ENCODE data around the gene MLST8.

MLST8 gene

DNA sequence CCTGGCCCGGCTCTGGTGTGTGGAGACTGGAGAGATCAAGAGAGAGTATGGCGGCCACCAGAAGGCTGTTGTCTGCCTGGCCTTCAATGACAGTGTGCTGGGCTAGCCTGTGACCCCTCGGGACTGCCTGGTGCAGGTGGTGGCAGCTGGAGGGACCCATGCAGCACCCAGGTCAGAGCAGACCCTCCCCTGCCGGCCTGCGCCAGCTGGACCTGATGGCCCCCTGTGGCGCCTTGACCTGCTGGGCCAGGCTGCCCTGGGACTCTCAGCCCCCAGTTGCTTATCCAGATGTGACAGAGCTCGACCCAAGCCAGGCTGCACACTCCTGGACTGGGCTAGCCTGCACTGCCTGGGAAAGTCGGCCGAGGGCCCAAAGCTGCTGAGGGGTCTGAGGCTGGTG is 3.5 kb downstream of the MLST8 start:
- ChIA-PET CTCF (no interaction called here), POLR2A (interaction anchor here (1.0 to 2.0 kb wide), 3 partner anchors 10 to 54 kb away, joined by 3 to 8 read pairs (median 4); partner anchors contain the start of genes ECI1 and TRAF7)
- TF ChIP-seq ARNT (IDR thresholded peaks at IDR 0.05): no peak
- no peak for TF ChIP-seq L3MBTL2 (conservative IDR thresholded peaks at IDR 0.05)
- TF ChIP-seq LEF1 (IDR thresholded peaks at IDR 0.05; ENCODE audit: borderline replicate concordance): no peak
- no peak for TF ChIP-seq SUZ12 (IDR thresholded peaks at IDR 0.05)
- no peak for TF ChIP-seq HDGF (IDR thresholded peaks at IDR 0.05; ENCODE audit: borderline replicate concordance)
- no peak for TF ChIP-seq FOXA1 (IDR thresholded peaks at IDR 0.05)
- TF ChIP-seq TARDBP (IDR thresholded peaks at IDR 0.05): no peak
- TF ChIP-seq, protein P1, sequence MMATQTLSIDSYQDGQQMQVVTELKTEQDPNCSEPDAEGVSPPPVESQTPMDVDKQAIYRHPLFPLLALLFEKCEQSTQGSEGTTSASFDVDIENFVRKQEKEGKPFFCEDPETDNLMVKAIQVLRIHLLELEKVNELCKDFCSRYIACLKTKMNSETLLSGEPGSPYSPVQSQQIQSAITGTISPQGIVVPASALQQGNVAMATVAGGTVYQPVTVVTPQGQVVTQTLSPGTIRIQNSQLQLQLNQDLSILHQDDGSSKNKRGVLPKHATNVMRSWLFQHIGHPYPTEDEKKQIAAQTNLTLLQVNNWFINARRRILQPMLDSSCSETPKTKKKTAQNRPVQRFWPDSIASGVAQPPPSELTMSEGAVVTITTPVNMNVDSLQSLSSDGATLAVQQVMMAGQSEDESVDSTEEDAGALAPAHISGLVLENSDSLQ (IDR thresholded peaks at IDR 0.05): no peak
- no peak for TF ChIP-seq ZNF384 (IDR thresholded peaks at IDR 0.05)
- TF ChIP-seq ELF4 (IDR thresholded peaks at IDR 0.05): no peak
- no peak for TF ChIP-seq FOXK2 (IDR thresholded peaks at IDR 0.05)
- no peak for TF ChIP-seq BHLHE40 (IDR thresholded peaks at IDR 0.05; ENCODE audit: borderline replicate concordance)
- no peak for DNase-seq (ENCODE audit: extremely low spot score)

DNA sequence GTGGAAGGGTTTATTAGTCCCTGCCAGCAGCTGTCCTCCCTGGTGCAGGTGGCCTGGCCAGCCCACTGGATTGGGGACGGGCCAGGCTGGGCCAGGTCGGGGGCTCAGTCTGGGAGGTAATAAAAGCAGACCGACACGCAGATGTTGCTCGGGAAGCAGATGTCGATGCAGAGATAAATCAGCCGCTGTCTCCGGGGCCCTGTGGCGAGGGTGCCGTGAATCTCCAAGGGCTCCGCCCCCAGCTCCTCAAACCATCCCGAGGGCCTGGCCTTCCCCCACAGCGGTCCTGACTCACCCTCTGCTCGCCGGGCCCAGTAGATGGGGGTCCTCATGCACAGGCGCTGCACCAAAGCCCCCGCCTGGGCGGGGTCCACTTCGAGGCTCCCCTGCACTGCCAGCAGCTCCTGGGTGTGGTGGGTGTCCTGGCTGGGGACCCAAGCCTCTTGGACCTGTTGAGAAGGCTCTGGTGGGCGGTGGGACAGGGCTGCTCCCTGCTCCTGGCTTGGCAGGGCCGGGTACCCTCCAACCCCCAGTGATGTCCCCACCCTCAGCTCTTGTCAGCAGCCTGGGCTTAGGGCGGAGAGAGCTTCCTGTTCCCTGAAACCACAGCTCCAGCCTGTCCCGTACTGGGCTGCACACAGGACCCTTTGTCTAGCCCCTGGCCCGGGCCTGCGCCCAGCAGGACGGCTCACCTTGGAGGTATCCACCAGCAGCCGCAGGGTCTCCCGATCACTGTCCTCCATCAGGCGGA is 4.2 kb downstream of the MLST8 start:
- ChIA-PET CTCF (no interaction called here), POLR2A (interaction anchor here (1.0 to 2.0 kb wide), 4 partner anchors 9 to 55 kb away, joined by 3 to 8 read pairs (median 4); partner anchors contain the start of genes ECI1 and TRAF7)
- DNase-seq (ENCODE audit: extremely low spot score): no peak
- TF ChIP-seq BHLHE40 (IDR thresholded peaks at IDR 0.05; ENCODE audit: borderline replicate concordance) (no peak), ELF4 (IDR thresholded peaks at IDR 0.05) (no peak), NFRKB (IDR thresholded peaks at IDR 0.05) (no peak), ZNF384 (IDR thresholded peaks at IDR 0.05) (no peak), FOXA1 (IDR thresholded peaks at IDR 0.05) (no peak), FOXM1 (IDR thresholded peaks at IDR 0.05; ENCODE audit: borderline replicate concordance) (no peak)

DNA sequence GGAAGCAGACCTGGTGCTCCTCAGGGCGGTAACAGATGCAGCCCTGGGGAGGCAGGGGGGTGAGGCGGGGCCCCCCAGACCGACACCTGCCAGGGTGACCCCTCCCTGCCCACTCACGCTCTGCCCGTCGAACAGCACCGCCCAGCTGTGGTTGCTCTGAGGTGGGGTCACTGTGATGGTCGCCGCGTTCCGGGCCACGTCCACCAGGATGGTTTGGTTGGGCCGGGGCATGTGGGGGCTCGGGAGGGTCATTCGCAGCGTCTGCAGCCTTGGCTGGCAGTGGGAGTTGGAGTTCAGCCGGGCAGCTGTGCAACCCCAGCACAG is 4.7 kb downstream of the MLST8 start:
- POLR2A ChIA-PET: interaction anchor here (1.1 to 2.0 kb wide), 2 partner anchors 12 to 55 kb away, joined by 3 to 8 read pairs; partner anchors contain the start of gene TRAF7
- CTCF ChIA-PET: no interaction called here
- DNase-seq (ENCODE audit: extremely low spot score): no peak
- TF ChIP-seq BHLHE40 (IDR thresholded peaks at IDR 0.05; ENCODE audit: borderline replicate concordance): no peak
- TF ChIP-seq SP1 (IDR thresholded peaks at IDR 0.05): no peak
- no peak for TF ChIP-seq HDGF (IDR thresholded peaks at IDR 0.05; ENCODE audit: borderline replicate concordance)

DNA sequence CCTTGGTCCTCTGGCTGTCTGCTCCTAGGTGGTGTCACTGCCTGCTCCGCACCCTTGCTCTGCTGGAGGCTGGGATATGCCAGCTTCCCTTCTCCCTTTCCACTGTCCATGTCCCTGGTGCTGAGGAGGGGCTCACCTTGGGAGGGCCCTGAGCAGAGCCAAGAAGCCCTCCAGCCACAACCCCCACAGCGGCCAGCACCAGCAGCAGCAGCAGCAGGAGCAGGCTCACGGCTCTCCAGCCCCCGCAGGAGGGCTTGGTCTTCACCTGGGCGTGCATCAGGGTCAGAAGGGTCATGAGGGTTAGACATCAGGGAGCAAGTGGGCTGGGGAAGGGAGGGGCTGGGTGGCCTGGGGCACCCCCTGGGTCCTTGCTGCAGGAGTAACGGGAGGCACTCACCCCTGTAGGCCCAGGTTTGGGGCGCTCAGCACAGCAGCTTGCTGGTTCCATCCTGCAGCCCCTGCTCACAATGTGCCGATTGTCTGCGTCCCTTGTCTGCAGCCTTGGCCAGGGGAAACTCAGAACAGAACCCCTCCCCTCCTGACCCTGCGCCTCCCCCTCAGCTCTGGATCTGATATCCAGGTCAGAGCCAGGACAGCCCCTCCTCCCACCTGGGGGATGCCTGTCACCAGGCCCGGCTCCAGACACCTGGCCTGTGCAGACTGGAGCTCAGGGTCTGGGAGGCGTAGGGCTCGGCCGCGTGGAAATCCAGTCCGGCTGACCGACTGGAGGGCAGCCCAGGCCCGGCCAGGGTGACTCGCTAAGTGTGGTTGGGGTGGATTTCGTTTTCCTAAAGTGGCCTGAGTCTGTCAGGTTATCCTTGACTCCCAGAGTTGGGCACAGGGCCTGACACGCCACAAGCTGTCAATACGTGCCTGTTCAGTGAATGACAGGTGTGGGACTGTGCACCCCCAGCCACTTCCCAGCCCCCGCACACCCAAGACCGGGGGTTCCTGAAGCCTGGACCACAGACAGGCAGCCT is 5.4 kb downstream of the MLST8 start, which contains the start of gene BRICD5:
Gene BRICD5, minus strand, starts transcription at position 478 of the 980 bp plus-strand sequence. Its CDS starts 30 bp downstream, at position 448.
- DNase-seq (ENCODE audit: extremely low spot score): no peak
- TF ChIP-seq SP1 (IDR thresholded peaks at IDR 0.05) (no peak), ARNT (IDR thresholded peaks at IDR 0.05) (no peak), FOXK2 (IDR thresholded peaks at IDR 0.05) (no peak), SUZ12 (IDR thresholded peaks at IDR 0.05) (no peak), ELF4 (IDR thresholded peaks at IDR 0.05) (no peak), FOXM1 (IDR thresholded peaks at IDR 0.05; ENCODE audit: borderline replicate concordance) (no peak)
- POLR2A ChIA-PET: interaction anchor here (0.5 to 2.5 kb wide), 5 partner anchors 41 to 154 kb away, joined by 3 to 12 read pairs (median 3); partner anchors contain the start of genes ECI1 and TRAF7
- CTCF ChIA-PET: no interaction called here

DNA sequence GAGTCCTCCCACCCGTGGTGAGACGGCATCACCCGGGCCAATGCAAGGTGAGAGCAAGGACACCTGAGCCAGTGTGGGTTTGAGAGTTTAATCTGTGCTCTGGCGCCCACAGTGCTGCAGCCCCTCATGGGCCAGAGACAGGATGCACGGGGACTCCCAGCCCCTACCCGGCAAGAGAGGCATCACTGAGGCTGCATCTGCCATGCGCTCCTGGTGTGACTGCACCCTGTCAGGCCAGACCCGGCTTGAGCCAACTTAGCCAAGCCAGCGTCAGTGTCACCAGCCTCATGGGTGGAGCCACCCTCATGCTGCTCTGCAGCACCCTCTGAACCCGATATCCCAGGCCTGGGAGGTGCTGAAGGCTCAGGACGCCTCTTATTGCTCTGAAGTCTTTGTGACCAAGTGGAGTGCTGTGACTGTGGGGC is 6.7 kb downstream of the MLST8 start:
- ChIA-PET CTCF (no interaction called here), POLR2A (interaction anchor here (1.0 to 2.5 kb wide), 4 partner anchors 39 to 59 kb away, joined by 3 to 12 read pairs (median 4); partner anchors contain the start of genes ECI1 and TRAF7)
- no peak for DNase-seq (ENCODE audit: extremely low spot score)
- no peak for TF ChIP-seq SUZ12 (IDR thresholded peaks at IDR 0.05)
- TF ChIP-seq FOXM1 (IDR thresholded peaks at IDR 0.05; ENCODE audit: borderline replicate concordance): no peak
- TF ChIP-seq ARNT (IDR thresholded peaks at IDR 0.05): no peak
- TF ChIP-seq NFRKB (IDR thresholded peaks at IDR 0.05): no peak
- TF ChIP-seq CTBP1 (IDR thresholded peaks at IDR 0.05; ENCODE audit: borderline replicate concordance): no peak
- no peak for TF ChIP-seq LEF1 (IDR thresholded peaks at IDR 0.05; ENCODE audit: borderline replicate concordance)
- no peak for TF ChIP-seq FOXA1 (IDR thresholded peaks at IDR 0.05)
- TF ChIP-seq ELF4 (IDR thresholded peaks at IDR 0.05): no peak
- no peak for TF ChIP-seq BHLHE40 (IDR thresholded peaks at IDR 0.05; ENCODE audit: borderline replicate concordance)
- no peak for TF ChIP-seq TARDBP (IDR thresholded peaks at IDR 0.05)
- TF ChIP-seq L3MBTL2 (conservative IDR thresholded peaks at IDR 0.05): no peak
- TF ChIP-seq, protein P1 (IDR thresholded peaks at IDR 0.05): no peak
- TF ChIP-seq SP1 (IDR thresholded peaks at IDR 0.05): no peak
